Endodermal cell (in vitro differentiated cells): ENCODE measurements around the gene BMPER. TPM values are rescaled to one million over a fixed set of nuclear protein-coding genes. Genes with fewer than 3 reads are reported as not detected.

Experiments used
- DNase-seq: peaks from one replicate; pipeline ENCODE4 v3.0.0-alpha.2; 2017
- H3K27ac ChIP-seq: 2 replicates; pipeline ENCODE4 v1.5.1; 2013; ENCODE audit warnings: mild to moderate bottlenecking, low read depth, low read length, moderate library complexity
- H3K27me3 ChIP-seq: 2 replicates; pipeline ENCODE4 v1.6.1; 2013; ENCODE audit warnings: mild to moderate bottlenecking, low read length, moderate library complexity; ENCODE audit not compliant: insufficient read depth, control insufficient read depth, poor library complexity, severe bottlenecking
- H3K36me3 ChIP-seq: 2 replicates; pipeline ENCODE4 v1.7.0; 2013; ENCODE audit warnings: mild to moderate bottlenecking, low read length, moderate library complexity; ENCODE audit not compliant: control insufficient read depth, insufficient read depth
- H3K4me1 ChIP-seq: one replicate; pipeline ENCODE4 v1.7.0; 2013; ENCODE audit warnings: low read length; ENCODE audit not compliant: control insufficient read depth, insufficient read depth
- H3K4me3 ChIP-seq: 2 replicates; pipeline ENCODE4 v1.5.1; 2013; ENCODE audit warnings: mild to moderate bottlenecking, low read length, moderate library complexity
- H3K9ac ChIP-seq: 2 replicates; pipeline ENCODE4 v1.6.1; 2013; ENCODE audit warnings: mild to moderate bottlenecking, low read length, moderate library complexity; ENCODE audit not compliant: poor library complexity, severe bottlenecking; ENCODE audit errors: extremely low read depth
- H3K9me3 ChIP-seq: 2 replicates; pipeline ENCODE4 v1.6.1; 2013; ENCODE audit warnings: mild to moderate bottlenecking, low read length, moderate library complexity; ENCODE audit not compliant: control insufficient read depth
- H3K27ac Mint-ChIP-seq: 2 replicates; pipeline ENCODE4 v1.8.0; 2020; ENCODE audit warnings: mixed read lengths
- H3K27me3 Mint-ChIP-seq: 2 replicates; pipeline ENCODE4 v1.8.0; 2021; ENCODE audit warnings: mild to moderate bottlenecking, mixed read lengths; ENCODE audit not compliant: insufficient read depth
- H3K36me3 Mint-ChIP-seq: 2 replicates; pipeline ENCODE4 v1.8.0; 2020; ENCODE audit warnings: low read depth, mixed read lengths
- H3K4me1 Mint-ChIP-seq: 2 replicates; pipeline ENCODE4 v1.8.0; 2020; ENCODE audit warnings: mixed read lengths
- H3K4me3 Mint-ChIP-seq: 2 replicates; pipeline ENCODE4 v1.8.0; 2020; ENCODE audit warnings: mild to moderate bottlenecking, moderate library complexity, mixed read lengths
- H3K9me3 Mint-ChIP-seq: 2 replicates; pipeline ENCODE4 v1.8.0; 2020; ENCODE audit warnings: mild to moderate bottlenecking, mixed read lengths
- CTCF ChIP-seq: fragments of 200-600 bp; sonication (generic); conservative IDR thresholded peaks from 2 replicates; pipeline ENCODE4 v1.5.0; 2021; ENCODE audit warnings: antibody characterized with exemption, mild to moderate bottlenecking
- WGBS, 2 experiments: methylation state at CpG; one replicate each; pipeline versions ENCODE4 v1.1.5 to v1.1.7; 2013; ENCODE audit warnings: missing lambda C conversion rate in 2 of 2, mixed read lengths in 1 of 2; ENCODE audit not compliant: insufficient coverage in 1 of 2, insufficient read length in 1 of 2; 5-methylcytosine and 5-hydroxymethylcytosine counted together
- total RNA-seq, 2 donors: library from RNA; stranded (reverse); fragmentation: NEBNext Ultra II Directional in 1 of 2; extraction: Animal tissue kit (Norgen Biotek cat#: 25700) in 1 of 2; gene quantifications; 2 replicates in 1 of 2; 3 replicates in 1 of 2; pipeline ENCODE4 v1.2.1, GENCODE V29; 2021

BMPER gene
- total RNA-seq, 2 donors from 2014 or later: 71.2 to 72.2 TPM

GRCh38 chr7:34124765-34125164 is 219.4 kb downstream of the BMPER start:
- no peak for DNase-seq
- no peak for TF ChIP-seq CTCF
- WGBS, 2 experiments: no CpG with 5 or more reads among the region's 1 CpG
- Histone ChIP-seq H3K27me3 (no peaks in the 10 kb centered on the region), H3K27ac (no peak overlapping the region), H3K9me3 (peaks cover 23% of the 10 kb centered on the region), H3K4me3 (no peak overlapping the region), H3K9ac (no peak overlapping the region), H3K36me3 (no peaks in the 10 kb centered on the region), H3K4me1 (no peaks in the 10 kb centered on the region)
- Mint-ChIP-seq H3K4me3 (no peak overlapping the region), H3K9me3 (peaks cover 9% of the 10 kb centered on the region), H3K36me3 (peaks cover 25% of the 10 kb centered on the region), H3K4me1 (peaks cover 1% of the 10 kb centered on the region), H3K27me3 (no peaks in the 10 kb centered on the region), H3K27ac (no peak overlapping the region)

GRCh38 chr7:34128762-34129161 is 223.4 kb downstream of the BMPER start:
- no peak for DNase-seq
- peaks cover 5% of the 10 kb centered on the region for H3K4me1 ChIP-seq
- Mint-ChIP-seq H3K9me3 (peaks cover 9% of the 10 kb centered on the region), H3K27ac (no peak overlapping the region), H3K27me3 (no peaks in the 10 kb centered on the region), H3K36me3 (peaks cover 17% of the 10 kb centered on the region), H3K4me1 (peaks cover 14% of the 10 kb centered on the region), H3K4me3 (no peak overlapping the region)
- TF ChIP-seq CTCF: no peak
- H3K9ac ChIP-seq: no peak overlapping the region
- H3K4me3 ChIP-seq: no peak overlapping the region
- WGBS, 2 experiments: 95% methylated on average over 5 of the region's 5 CpGs; no CpG with 5 or more reads in 1 of the 2 experiments
- no peaks in the 10 kb centered on the region for H3K36me3 ChIP-seq
- H3K27ac ChIP-seq: no peak overlapping the region
- peaks cover 20% of the 10 kb centered on the region for H3K9me3 ChIP-seq
- no peaks in the 10 kb centered on the region for H3K27me3 ChIP-seq

GRCh38 chr7:34130558-34131295 is 225.4 kb downstream of the BMPER start:
- Mint-ChIP-seq H3K36me3 (peaks cover 4% of the 10 kb centered on the region), H3K27me3 (no peaks in the 10 kb centered on the region), H3K4me1 (peaks cover 17% of the 10 kb centered on the region), H3K27ac (no peak overlapping the region), H3K9me3 (no peaks in the 10 kb centered on the region), H3K4me3 (no peak overlapping the region)
- Histone ChIP-seq H3K9me3 (peaks cover 2% of the 10 kb centered on the region), H3K36me3 (no peaks in the 10 kb centered on the region), H3K9ac (no peak overlapping the region), H3K4me1 (peaks cover 5% of the 10 kb centered on the region), H3K4me3 (no peak overlapping the region), H3K27ac (no peak overlapping the region), H3K27me3 (no peaks in the 10 kb centered on the region)
- WGBS, 2 experiments: 93 to 100% methylated on average over 2 to 5 of the region's 5 CpGs
- no peak for DNase-seq
- no peak for TF ChIP-seq CTCF
